Measurements from ENCODE around the gene RNF144B. TPM values are rescaled to one million over a fixed set of nuclear protein-coding genes. Genes with fewer than 3 reads are reported as not detected.

Gene RNF144B
- total and polyA plus RNA-seq, 4 donors = 3.3 to 12.0 (median 6.3) TPM

DNA sequence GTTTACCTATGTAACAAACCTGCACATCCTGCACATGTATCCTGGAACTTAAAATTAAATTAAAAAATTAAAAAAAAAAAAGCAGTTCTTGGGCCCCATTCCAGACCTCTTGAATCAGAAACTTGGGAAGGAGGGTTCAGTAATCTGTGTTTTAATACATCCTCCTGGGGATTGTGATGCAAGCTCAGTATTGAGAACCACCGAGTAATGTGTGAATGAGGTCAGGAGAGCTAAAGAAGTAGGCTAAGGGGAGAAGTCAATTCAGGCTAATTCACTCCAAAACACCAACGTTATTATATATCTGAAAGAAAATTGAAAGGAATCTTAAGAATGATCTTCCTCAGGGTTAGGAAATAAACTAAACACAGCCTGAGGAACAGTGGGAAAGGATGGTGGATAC lies 120.4 kb downstream of the RNF144B start:
- DNase-seq (ENCODE audit: low read depth in 4 of 6, low spot score in 6 of 6) = no peak
- H3K4me3 ChIP-seq (ENCODE audit: low read depth, low read length) = no peak overlapping the region
- no peaks in the 10 kb centered on the region for H3K27me3 ChIP-seq (ENCODE audit: control insufficient read depth, insufficient read depth, low read length)
- no CpG with 5 or more reads among the region's 2 CpGs for WGBS (ENCODE audit: insufficient coverage)
- no peaks in the 10 kb centered on the region for H3K36me3 ChIP-seq (ENCODE audit: control insufficient read depth, insufficient read depth, low read length)
- peaks cover 11% of the 10 kb centered on the region for H3K4me1 ChIP-seq (ENCODE audit: control insufficient read depth, insufficient read depth, low read length)
- H3K9me3 ChIP-seq (ENCODE audit: control insufficient read depth, insufficient read depth, low read length) = no peaks in the 10 kb centered on the region
- H3K27ac ChIP-seq (ENCODE audit: low read depth, low read length) = no peak overlapping the region

- 100% methylated on average over 1 of the region's 3 CpGs for WGBS (ENCODE audit: insufficient coverage)
Observed at GRCh38 chr6:18509871-18510643, 122.9 kb downstream of the RNF144B start.

GRCh38 chr6:18510644-18511033 lies 123.5 kb downstream of the RNF144B start:
- peak overlapping the region; percentile 33 for H3K27ac ChIP-seq (ENCODE audit: low read depth, low read length)
- no peak for DNase-seq (ENCODE audit: low read depth in 4 of 6, low spot score in 6 of 6)
- H3K27me3 ChIP-seq (ENCODE audit: control insufficient read depth, insufficient read depth, low read length) = no peaks in the 10 kb centered on the region
- 93% methylated on average over 2 of the region's 2 CpGs for WGBS (ENCODE audit: insufficient coverage)
- H3K9me3 ChIP-seq (ENCODE audit: control insufficient read depth, insufficient read depth, low read length) = no peaks in the 10 kb centered on the region
- no peaks in the 10 kb centered on the region for H3K36me3 ChIP-seq (ENCODE audit: control insufficient read depth, insufficient read depth, low read length)
- H3K4me3 ChIP-seq (ENCODE audit: low read depth, low read length) = no peak overlapping the region
- peaks cover 11% of the 10 kb centered on the region for H3K4me1 ChIP-seq (ENCODE audit: control insufficient read depth, insufficient read depth, low read length)

More at GRCh38 chr6:18509871-18510643, 122.9 kb downstream of the RNF144B start:
- H3K4me1 ChIP-seq (ENCODE audit: control insufficient read depth, insufficient read depth, low read length) = peaks cover 11% of the 10 kb centered on the region
- no peaks in the 10 kb centered on the region for H3K27me3 ChIP-seq (ENCODE audit: control insufficient read depth, insufficient read depth, low read length)
- no peak overlapping the region for H3K27ac ChIP-seq (ENCODE audit: low read depth, low read length)
- H3K36me3 ChIP-seq (ENCODE audit: control insufficient read depth, insufficient read depth, low read length) = no peaks in the 10 kb centered on the region
- H3K9me3 ChIP-seq (ENCODE audit: control insufficient read depth, insufficient read depth, low read length) = no peaks in the 10 kb centered on the region
- no peak overlapping the region for H3K4me3 ChIP-seq (ENCODE audit: low read depth, low read length)
- DNase-seq (ENCODE audit: low read depth in 4 of 6, low spot score in 6 of 6) = no peak

DNA sequence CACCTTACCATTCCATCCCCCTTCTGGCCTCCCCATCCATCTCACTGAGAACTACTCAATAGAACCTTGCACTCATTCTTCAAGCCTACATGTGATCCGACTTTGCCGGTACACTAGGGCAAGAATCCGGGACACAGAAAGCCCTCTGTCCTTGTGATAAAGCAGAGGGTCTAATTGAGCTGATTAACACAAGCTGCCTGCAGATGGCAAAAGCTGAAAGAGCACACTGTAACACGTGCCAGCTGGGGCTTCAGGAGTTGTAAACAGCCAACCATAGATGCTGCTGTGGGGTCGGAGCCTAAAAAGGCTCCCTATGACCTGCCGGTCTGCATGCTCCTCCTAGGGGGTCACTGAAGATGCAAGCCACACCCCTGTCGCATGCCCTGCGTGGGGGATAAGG lies 124.1 kb downstream of the RNF144B start:
- Histone ChIP-seq H3K36me3 (ENCODE audit: control insufficient read depth, insufficient read depth, low read length) (no peaks in the 10 kb centered on the region), H3K27me3 (ENCODE audit: control insufficient read depth, insufficient read depth, low read length) (no peaks in the 10 kb centered on the region), H3K27ac (ENCODE audit: low read depth, low read length) (peak overlapping the region; percentile 50), H3K4me3 (ENCODE audit: low read depth, low read length) (no peak overlapping the region), H3K4me1 (ENCODE audit: control insufficient read depth, insufficient read depth, low read length) (peaks cover 11% of the 10 kb centered on the region), H3K9me3 (ENCODE audit: control insufficient read depth, insufficient read depth, low read length) (no peaks in the 10 kb centered on the region)
- 55% methylated on average over 8 of the region's 8 CpGs for WGBS (ENCODE audit: insufficient coverage)
- DNase-seq (ENCODE audit: low read depth in 4 of 6, low spot score in 6 of 6) = peak in 4 of 6 donors; percentile 24 to 73 (median 50)

GRCh38 chr6:18513253-18513798 lies 126.2 kb downstream of the RNF144B start:
- Histone ChIP-seq H3K9me3 (ENCODE audit: control insufficient read depth, insufficient read depth, low read length) (no peaks in the 10 kb centered on the region), H3K27me3 (ENCODE audit: control insufficient read depth, insufficient read depth, low read length) (no peaks in the 10 kb centered on the region), H3K4me1 (ENCODE audit: control insufficient read depth, insufficient read depth, low read length) (peaks cover 11% of the 10 kb centered on the region), H3K27ac (ENCODE audit: low read depth, low read length) (no peak overlapping the region), H3K4me3 (ENCODE audit: low read depth, low read length) (no peak overlapping the region), H3K36me3 (ENCODE audit: control insufficient read depth, insufficient read depth, low read length) (no peaks in the 10 kb centered on the region)
- 100% methylated on average over 1 of the region's 2 CpGs for WGBS (ENCODE audit: insufficient coverage)
- no peak for DNase-seq (ENCODE audit: low read depth in 4 of 6, low spot score in 6 of 6)

DNA sequence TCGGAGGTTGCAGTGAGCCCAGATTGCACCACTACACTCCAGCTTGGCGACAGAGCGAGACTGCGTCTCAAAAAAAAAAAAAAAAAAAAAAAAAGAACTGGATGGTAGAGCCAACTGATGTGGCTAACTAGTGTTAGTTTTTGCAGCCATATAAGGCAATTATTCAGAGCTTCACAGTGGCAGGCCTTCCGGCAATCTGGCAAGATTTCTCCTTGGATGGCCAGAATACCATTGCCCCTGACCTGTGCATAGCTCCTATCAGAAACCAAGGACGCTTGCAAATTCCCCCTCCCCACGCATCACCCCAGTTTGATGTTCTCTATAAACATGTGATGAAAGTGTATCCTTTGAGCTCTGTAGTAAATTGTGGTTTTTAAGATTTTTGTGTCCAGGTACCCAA lies 127.0 kb downstream of the RNF144B start:
- Histone ChIP-seq H3K4me3 (ENCODE audit: low read depth, low read length) (no peak overlapping the region), H3K27me3 (ENCODE audit: control insufficient read depth, insufficient read depth, low read length) (no peaks in the 10 kb centered on the region), H3K9me3 (ENCODE audit: control insufficient read depth, insufficient read depth, low read length) (no peaks in the 10 kb centered on the region), H3K4me1 (ENCODE audit: control insufficient read depth, insufficient read depth, low read length) (peaks cover 11% of the 10 kb centered on the region), H3K36me3 (ENCODE audit: control insufficient read depth, insufficient read depth, low read length) (no peaks in the 10 kb centered on the region), H3K27ac (ENCODE audit: low read depth, low read length) (no peak overlapping the region)
- no peak for DNase-seq (ENCODE audit: low read depth in 4 of 6, low spot score in 6 of 6)
- WGBS (ENCODE audit: insufficient coverage) = no CpG with 5 or more reads among the region's 7 CpGs

GRCh38 chr6:18515767-18516166 lies 128.6 kb downstream of the RNF144B start:
- no peak for DNase-seq (ENCODE audit: low read depth in 4 of 6, low spot score in 6 of 6)
- no peaks in the 10 kb centered on the region for H3K27me3 ChIP-seq (ENCODE audit: control insufficient read depth, insufficient read depth, low read length)
- no peaks in the 10 kb centered on the region for H3K9me3 ChIP-seq (ENCODE audit: control insufficient read depth, insufficient read depth, low read length)
- H3K27ac ChIP-seq (ENCODE audit: low read depth, low read length) = no peak overlapping the region
- no peak overlapping the region for H3K4me3 ChIP-seq (ENCODE audit: low read depth, low read length)
- H3K4me1 ChIP-seq (ENCODE audit: control insufficient read depth, insufficient read depth, low read length) = peaks cover 9% of the 10 kb centered on the region
- no CpG with 5 or more reads among the region's 1 CpG for WGBS (ENCODE audit: insufficient coverage)
- H3K36me3 ChIP-seq (ENCODE audit: control insufficient read depth, insufficient read depth, low read length) = no peaks in the 10 kb centered on the region

Other genes starting within 250 kb of the RNF144B start
- 10 to 100 TPM; 14.5 to 17.9 TPM for gene TPMT, start 232.3 kb upstream of the RNF144B start, total RNA-seq
- 10 to 100 TPM; 16.6 to 17.0 TPM for gene TPMT, start 232.3 kb upstream of the RNF144B start, polyA plus RNA-seq (ENCODE audit: insufficient read length in 2 of 2)
- gene KDM1B, start 231.9 kb upstream of the RNF144B start, total RNA-seq = 10 to 100 TPM; 36.2 to 40.7 TPM
- gene KDM1B, start 231.9 kb upstream of the RNF144B start, polyA plus RNA-seq (ENCODE audit: insufficient read length in 2 of 2) = 10 to 100 TPM; 29.2 to 31.4 TPM
- 100 to 1,000 TPM in 1 of 2 donors, 10 to 100 TPM in 1; 93.3 to 124 TPM for gene DEK, start 122.8 kb upstream of the RNF144B start, total RNA-seq
- 100 to 1,000 TPM in 1 of 2 donors, 10 to 100 TPM in 1; 79.0 to 111 TPM for gene DEK, start 122.8 kb upstream of the RNF144B start, polyA plus RNA-seq (ENCODE audit: insufficient read length in 2 of 2)